GM12878 (cell line): ENCODE results near the gene AKAP13. TPM values are rescaled to one million over a fixed set of nuclear protein-coding genes. Genes with fewer than 3 reads are reported as not detected.

Experiments
- ATAC-seq: fragments of 200-7000 bp; cut with Tn5 transposase; 3 replicates; pipeline ENCODE4 v1.9.1; 2020; ENCODE audit warnings: mild to moderate bottlenecking, moderate library complexity
- BruUV-seq: library from RNA; stranded (reverse); fragments of 400-500 nt; replicated peaks from 2 replicates; lab custom pipeline; 2021; lab: Mats Ljungman, UMichigan
- CTCF ChIA-PET: fragments of 300-600 bp; sonication (Branson Sonifier 250); formaldehyde crosslinking; extraction: SDS; loops from one replicate; lab custom pipeline; 2021; ENCODE audit warnings: inconsistent platforms; lab: Yijun Ruan, JAX
- POLR2A ChIA-PET: fragments of 350-600 bp; formaldehyde crosslinking; extraction: SDS; loops from one replicate; lab custom pipeline; 2021; ENCODE audit warnings: inconsistent platforms; lab: Charles Lee
- RAD21 ChIA-PET: fragments of 300-600 bp; sonication (Branson Sonifier 250); formaldehyde crosslinking; loops from one replicate; lab custom pipeline; 2023; ENCODE audit warnings: antibody characterized with exemption; ENCODE audit not compliant: unreplicated experiment; lab: Charles Lee
- SMC1A ChIA-PET: fragments of 300-600 bp; sonication (Branson Sonifier 250); formaldehyde crosslinking; loops from one replicate; lab custom pipeline; 2023; ENCODE audit not compliant: unreplicated experiment, uncharacterized antibody; lab: Charles Lee
- DNase-seq: peaks from one replicate; pipeline ENCODE4 v3.0.0-alpha.2; 2011; ENCODE audit warnings: low read depth, low spot score
- FAIRE-seq: peaks from 3 replicates; lab custom pipeline; 2011; peaks lifted over from hg19 to GRCh38; lab: Jason Lieb, UNC
- H2AFZ ChIP-seq: 2 replicates; pipeline ENCODE4 v1.6.0; 2011; ENCODE audit warnings: low read depth, low read length, control low read depth; ENCODE audit not compliant: control insufficient read depth
- H3K27ac ChIP-seq: 2 replicates; pipeline ENCODE4 v1.5.1; 2011; ENCODE audit warnings: control low read depth; ENCODE audit not compliant: control insufficient read depth, insufficient read depth
- H3K27me3 ChIP-seq, 2 experiments: replicated peaks in 1 of 2; 2 replicates each; pipeline versions ENCODE4 v1.6.0 to v1.6.1; 2011; ENCODE audit warnings: low read length in 1 of 2; ENCODE audit not compliant: control insufficient read depth in 2 of 2, insufficient read depth in 2 of 2
- H3K36me3 ChIP-seq, 2 experiments: 2 replicates each; pipeline ENCODE4 v1.5.1; 2011; ENCODE audit warnings: low read length in 1 of 2; ENCODE audit not compliant: control insufficient read depth in 2 of 2, insufficient read depth in 2 of 2
- H3K4me1 ChIP-seq: 2 replicates; pipeline ENCODE4 v1.6.1; 2011; ENCODE audit warnings: mild to moderate bottlenecking, low read length, moderate library complexity, mixed read lengths; ENCODE audit not compliant: control insufficient read depth, insufficient read depth
- H3K4me2 ChIP-seq: 2 replicates; pipeline ENCODE4 v1.6.0; 2011; ENCODE audit warnings: control low read depth; ENCODE audit not compliant: control insufficient read depth, insufficient read depth
- H3K4me3 ChIP-seq: fragments of 200-600 bp; sonication (generic); 2 replicates; pipeline ENCODE4 v1.5.1; 2016
- H3K79me2 ChIP-seq: 2 replicates; pipeline ENCODE4 v1.6.0; 2011; ENCODE audit warnings: low read length; ENCODE audit not compliant: control insufficient read depth, insufficient read depth
- H3K9ac ChIP-seq: 2 replicates; pipeline ENCODE4 v1.8.0; 2011; ENCODE audit warnings: low read length, control low read depth, mixed read lengths; ENCODE audit not compliant: control insufficient read depth, insufficient read depth
- H3K9me3 ChIP-seq: replicated peaks from 3 replicates; pipeline ENCODE4 v1.5.1; 2011; ENCODE audit warnings: mild to moderate bottlenecking, low read length; ENCODE audit not compliant: control insufficient read depth, insufficient read depth
- H4K20me1 ChIP-seq: 2 replicates; pipeline ENCODE4 v1.6.0; 2011; ENCODE audit not compliant: control insufficient read depth, insufficient read depth
- MEF2B ChIP-seq: fragments of 450-650 bp; IDR thresholded peaks from 2 replicates; pipeline ENCODE4 v1.6.1; 2018; ENCODE audit warnings: mild to moderate bottlenecking, moderate library complexity; ENCODE audit not compliant: partially characterized antibody, poor library complexity, severe bottlenecking
- MYC ChIP-seq: IDR thresholded peaks from 2 replicates; pipeline ENCODE4 v1.6.1; 2011; ENCODE audit warnings: mild to moderate bottlenecking, low read length, moderate library complexity, inconsistent platforms; ENCODE audit not compliant: insufficient read depth, insufficient replicate concordance, insufficient read length, severe bottlenecking
- RUNX3 ChIP-seq: IDR thresholded peaks from 2 replicates; pipeline ENCODE4 v1.6.1; 2012; ENCODE audit warnings: low read length, inconsistent platforms
- SIX5 ChIP-seq: IDR thresholded peaks from 2 replicates; pipeline ENCODE4 v1.6.1; 2011; ENCODE audit warnings: mild to moderate bottlenecking, low read depth, low read length, moderate library complexity; ENCODE audit not compliant: severe bottlenecking
- SREBF1 ChIP-seq: IDR thresholded peaks from 2 replicates; pipeline ENCODE4 v1.6.1; 2012; ENCODE audit warnings: mild to moderate bottlenecking, low read length
- STAT1 ChIP-seq: fragments of 450-650 bp; conservative IDR thresholded peaks from 2 replicates; pipeline ENCODE4 v1.6.1; 2014; ENCODE audit warnings: antibody characterized with exemption, mild to moderate bottlenecking
- WGBS: methylation state at CpG from one replicate; pipeline ENCODE4 v1.1.6; 2016; ENCODE audit warnings: low lambda C conversion rate; ENCODE audit not compliant: insufficient replicate concordance, insufficient coverage; ENCODE audit errors: missing lambda C conversion rate; 5-methylcytosine and 5-hydroxymethylcytosine counted together
- in situ Hi-C: fragments of 300-500 bp; cut with MboI; formaldehyde crosslinking; loops from 9 replicates; pipeline ENCODE4 v1.14.3; 2018; ENCODE audit warnings: mixed read lengths
- intact Hi-C: fragments of 100-400 bp; cut with micrococcal nuclease; formaldehyde crosslinking; loops from one replicate; pipeline ENCODE4 v1.14.2; 2022; ENCODE audit not compliant: unreplicated experiment
- polyA plus RNA-seq, 11 experiments: library from polyadenylated mRNA; depleted of rRNA in 4 of 11; unstranded in 6 of 11; stranded (reverse) in 5 of 11; fragments of >200 nt; fragmentation: Nextera tagmentation in 4 of 11; fragmentation: Illumina TruSeq in 1 of 11; extraction: Ambion mirVana in 4 of 11; extraction: Trizol in 1 of 11; gene quantifications; 1 replicate in 1 of 11; 2 replicates in 10 of 11; pipeline versions ENCODE4 v1.2.1 to v1.2.3, GENCODE V29; 2011 to 2016; ENCODE audit warnings: inconsistent platforms in 2 of 11, missing spikeins in 2 of 11, low read depth in 1 of 11
- total RNA-seq, 4 experiments: library from RNA; depleted of rRNA in 3 of 4; stranded (reverse); fragments of >200 nt in 3 of 4; fragmentation: Illumina TruSeq in 1 of 4; extraction: Trizol in 1 of 4; gene quantifications; 2 replicates each; pipeline versions ENCODE4 v1.2.1 to v1.2.3, GENCODE V29; 2013 to 2021
- TF ChIP-seq, protein P1 (sequence below): fragments of 450-650 bp; IDR thresholded peaks from 2 replicates; pipeline ENCODE4 v1.6.1; 2017; ENCODE audit warnings: borderline replicate concordance
- TF ChIP-seq, protein P2 (sequence below): fragments of 450-650 bp; formaldehyde crosslinking; IDR thresholded peaks from 2 replicates; pipeline ENCODE4 v1.4.0; 2022; ENCODE audit warnings: mild to moderate bottlenecking, moderate library complexity
- TF ChIP-seq, protein P3 (sequence below): fragments of 450-650 bp; IDR thresholded peaks from 2 replicates; pipeline ENCODE4 v1.6.1; 2017; ENCODE audit warnings: mild to moderate bottlenecking, moderate library complexity
- TF ChIP-seq, protein P4 (sequence below): fragments of 450-650 bp; formaldehyde crosslinking; IDR thresholded peaks from 2 replicates; pipeline ENCODE4 v1.4.0; 2020; ENCODE audit warnings: mild to moderate bottlenecking, moderate library complexity

Gene AKAP13
- total and polyA plus RNA-seq, 10 of the 15 experiments (the other 5 are each of a cell fraction or from before 2014, with no cell fraction given): 14.4 to 74.9 (median 55.1) TPM

DNA sequence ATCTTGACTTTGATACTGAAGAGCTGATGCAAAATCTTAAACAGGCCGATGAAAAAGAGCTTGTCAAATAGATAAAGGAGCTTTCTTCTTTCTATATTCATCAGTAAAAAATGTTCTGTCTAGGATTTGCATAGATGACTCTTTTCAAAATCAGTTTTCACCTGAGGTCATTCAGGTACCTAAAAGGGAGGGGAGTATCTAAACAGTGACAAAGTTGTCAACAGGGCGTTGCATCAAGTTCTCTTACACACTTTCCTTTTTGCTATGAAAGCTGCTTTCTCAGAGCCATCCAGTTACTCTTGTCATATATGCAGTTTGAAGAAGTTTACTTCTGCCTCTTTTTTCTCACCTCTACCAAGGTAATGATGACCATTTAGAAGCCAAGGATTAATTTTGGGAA lies 60.0 kb downstream of the AKAP13 start:
- in situ Hi-C loops (no loop called here), intact Hi-C loops (no loop called here)
- ChIA-PET POLR2A (interaction anchor here (0.5 to 1.0 kb wide), 3 partner anchors 8 to 145 kb away, joined by 3 to 4 read pairs (median 3); no protein-coding TSS in a partner anchor), SMC1A (interaction anchor here (0.9 to 6.2 kb wide), 19 partner anchors 8 to 144 kb away, joined by 3 to 73 read pairs (median 4); no protein-coding TSS in a partner anchor), RAD21 (interaction anchor here (0.6 to 1.8 kb wide), 15 partner anchors 9 to 247 kb away, joined by 3 to 14 read pairs (median 4); partner anchors contain the start of gene AKAP13), CTCF (interaction anchor here (1.2 to 4.0 kb wide), 4 partner anchors 9 to 109 kb away, joined by 3 to 19 read pairs (median 10); no protein-coding TSS in a partner anchor)
- 0 out of 2 replicates have a peak overlapping the region, but pooled peaks have one; percentile 4 for H3K27ac ChIP-seq
- no peak for DNase-seq
- no peaks in the 10 kb centered on the region for H3K36me3 ChIP-seq
- H3K79me2 ChIP-seq: peaks cover 35% of the 10 kb centered on the region
- no TSS peak for BruUV-seq
- H3K4me3 ChIP-seq: no peak overlapping the region
- H3K9me3 ChIP-seq: no peaks in the 10 kb centered on the region
- H3K27me3 ChIP-seq: no peaks in the 10 kb centered on the region
- H3K9ac ChIP-seq: no peak overlapping the region
- H4K20me1 ChIP-seq: no peaks in the 10 kb centered on the region
- WGBS: 7% methylated on average over 2 of the region's 2 CpGs
- no peak overlapping the region for H2AFZ ChIP-seq
- no peak overlapping the region for H3K4me2 ChIP-seq
- peaks cover 28% of the 10 kb centered on the region for H3K4me1 ChIP-seq
- peak; percentile 64 for ATAC-seq
- FAIRE-seq: no peak
- TF ChIP-seq STAT1 (no peak), MYC (no peak), SREBF1 (no peak), SIX5 (no peak), MEF2B (no peak), RUNX3 (no peak)
- TF ChIP-seq, protein P1, sequence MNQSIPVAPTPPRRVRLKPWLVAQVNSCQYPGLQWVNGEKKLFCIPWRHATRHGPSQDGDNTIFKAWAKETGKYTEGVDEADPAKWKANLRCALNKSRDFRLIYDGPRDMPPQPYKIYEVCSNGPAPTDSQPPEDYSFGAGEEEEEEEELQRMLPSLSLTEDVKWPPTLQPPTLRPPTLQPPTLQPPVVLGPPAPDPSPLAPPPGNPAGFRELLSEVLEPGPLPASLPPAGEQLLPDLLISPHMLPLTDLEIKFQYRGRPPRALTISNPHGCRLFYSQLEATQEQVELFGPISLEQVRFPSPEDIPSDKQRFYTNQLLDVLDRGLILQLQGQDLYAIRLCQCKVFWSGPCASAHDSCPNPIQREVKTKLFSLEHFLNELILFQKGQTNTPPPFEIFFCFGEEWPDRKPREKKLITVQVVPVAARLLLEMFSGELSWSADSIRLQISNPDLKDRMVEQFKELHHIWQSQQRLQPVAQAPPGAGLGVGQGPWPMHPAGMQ: no peak
- TF ChIP-seq, protein P2, sequence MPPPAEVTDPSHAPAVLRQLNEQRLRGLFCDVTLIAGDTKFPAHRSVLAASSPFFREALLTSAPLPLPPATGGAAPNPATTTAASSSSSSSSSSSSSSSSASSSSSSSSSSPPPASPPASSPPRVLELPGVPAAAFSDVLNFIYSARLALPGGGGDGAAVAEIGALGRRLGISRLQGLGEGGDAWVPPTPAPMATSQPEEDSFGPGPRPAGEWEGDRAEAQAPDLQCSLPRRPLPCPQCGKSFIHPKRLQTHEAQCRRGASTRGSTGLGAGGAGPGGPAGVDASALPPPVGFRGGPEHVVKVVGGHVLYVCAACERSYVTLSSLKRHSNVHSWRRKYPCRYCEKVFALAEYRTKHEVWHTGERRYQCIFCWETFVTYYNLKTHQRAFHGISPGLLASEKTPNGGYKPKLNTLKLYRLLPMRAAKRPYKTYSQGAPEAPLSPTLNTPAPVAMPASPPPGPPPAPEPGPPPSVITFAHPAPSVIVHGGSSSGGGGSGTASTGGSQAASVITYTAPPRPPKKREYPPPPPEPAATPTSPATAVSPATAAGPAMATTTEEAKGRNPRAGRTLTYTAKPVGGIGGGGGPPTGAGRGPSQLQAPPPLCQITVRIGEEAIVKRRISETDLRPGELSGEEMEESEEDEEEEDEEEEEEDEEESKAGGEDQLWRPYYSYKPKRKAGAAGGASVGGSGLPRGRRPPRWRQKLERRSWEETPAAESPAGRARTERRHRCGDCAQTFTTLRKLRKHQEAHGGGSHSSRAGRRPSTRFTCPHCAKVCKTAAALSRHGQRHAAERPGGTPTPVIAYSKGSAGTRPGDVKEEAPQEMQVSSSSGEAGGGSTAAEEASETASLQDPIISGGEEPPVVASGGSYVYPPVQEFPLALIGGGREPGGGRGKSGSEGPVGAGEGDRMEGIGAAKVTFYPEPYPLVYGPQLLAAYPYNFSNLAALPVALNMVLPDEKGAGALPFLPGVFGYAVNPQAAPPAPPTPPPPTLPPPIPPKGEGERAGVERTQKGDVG: no peak
- TF ChIP-seq, protein P3, sequence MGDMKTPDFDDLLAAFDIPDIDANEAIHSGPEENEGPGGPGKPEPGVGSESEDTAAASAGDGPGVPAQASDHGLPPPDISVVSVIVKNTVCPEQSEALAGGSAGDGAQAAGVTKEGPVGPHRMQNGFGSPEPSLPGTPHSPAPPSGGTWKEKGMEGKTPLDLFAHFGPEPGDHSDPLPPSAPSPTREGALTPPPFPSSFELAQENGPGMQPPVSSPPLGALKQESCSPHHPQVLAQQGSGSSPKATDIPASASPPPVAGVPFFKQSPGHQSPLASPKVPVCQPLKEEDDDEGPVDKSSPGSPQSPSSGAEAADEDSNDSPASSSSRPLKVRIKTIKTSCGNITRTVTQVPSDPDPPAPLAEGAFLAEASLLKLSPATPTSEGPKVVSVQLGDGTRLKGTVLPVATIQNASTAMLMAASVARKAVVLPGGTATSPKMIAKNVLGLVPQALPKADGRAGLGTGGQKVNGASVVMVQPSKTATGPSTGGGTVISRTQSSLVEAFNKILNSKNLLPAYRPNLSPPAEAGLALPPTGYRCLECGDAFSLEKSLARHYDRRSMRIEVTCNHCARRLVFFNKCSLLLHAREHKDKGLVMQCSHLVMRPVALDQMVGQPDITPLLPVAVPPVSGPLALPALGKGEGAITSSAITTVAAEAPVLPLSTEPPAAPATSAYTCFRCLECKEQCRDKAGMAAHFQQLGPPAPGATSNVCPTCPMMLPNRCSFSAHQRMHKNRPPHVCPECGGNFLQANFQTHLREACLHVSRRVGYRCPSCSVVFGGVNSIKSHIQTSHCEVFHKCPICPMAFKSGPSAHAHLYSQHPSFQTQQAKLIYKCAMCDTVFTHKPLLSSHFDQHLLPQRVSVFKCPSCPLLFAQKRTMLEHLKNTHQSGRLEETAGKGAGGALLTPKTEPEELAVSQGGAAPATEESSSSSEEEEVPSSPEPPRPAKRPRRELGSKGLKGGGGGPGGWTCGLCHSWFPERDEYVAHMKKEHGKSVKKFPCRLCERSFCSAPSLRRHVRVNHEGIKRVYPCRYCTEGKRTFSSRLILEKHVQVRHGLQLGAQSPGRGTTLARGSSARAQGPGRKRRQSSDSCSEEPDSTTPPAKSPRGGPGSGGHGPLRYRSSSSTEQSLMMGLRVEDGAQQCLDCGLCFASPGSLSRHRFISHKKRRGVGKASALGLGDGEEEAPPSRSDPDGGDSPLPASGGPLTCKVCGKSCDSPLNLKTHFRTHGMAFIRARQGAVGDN: no peak
- TF ChIP-seq, protein P4, sequence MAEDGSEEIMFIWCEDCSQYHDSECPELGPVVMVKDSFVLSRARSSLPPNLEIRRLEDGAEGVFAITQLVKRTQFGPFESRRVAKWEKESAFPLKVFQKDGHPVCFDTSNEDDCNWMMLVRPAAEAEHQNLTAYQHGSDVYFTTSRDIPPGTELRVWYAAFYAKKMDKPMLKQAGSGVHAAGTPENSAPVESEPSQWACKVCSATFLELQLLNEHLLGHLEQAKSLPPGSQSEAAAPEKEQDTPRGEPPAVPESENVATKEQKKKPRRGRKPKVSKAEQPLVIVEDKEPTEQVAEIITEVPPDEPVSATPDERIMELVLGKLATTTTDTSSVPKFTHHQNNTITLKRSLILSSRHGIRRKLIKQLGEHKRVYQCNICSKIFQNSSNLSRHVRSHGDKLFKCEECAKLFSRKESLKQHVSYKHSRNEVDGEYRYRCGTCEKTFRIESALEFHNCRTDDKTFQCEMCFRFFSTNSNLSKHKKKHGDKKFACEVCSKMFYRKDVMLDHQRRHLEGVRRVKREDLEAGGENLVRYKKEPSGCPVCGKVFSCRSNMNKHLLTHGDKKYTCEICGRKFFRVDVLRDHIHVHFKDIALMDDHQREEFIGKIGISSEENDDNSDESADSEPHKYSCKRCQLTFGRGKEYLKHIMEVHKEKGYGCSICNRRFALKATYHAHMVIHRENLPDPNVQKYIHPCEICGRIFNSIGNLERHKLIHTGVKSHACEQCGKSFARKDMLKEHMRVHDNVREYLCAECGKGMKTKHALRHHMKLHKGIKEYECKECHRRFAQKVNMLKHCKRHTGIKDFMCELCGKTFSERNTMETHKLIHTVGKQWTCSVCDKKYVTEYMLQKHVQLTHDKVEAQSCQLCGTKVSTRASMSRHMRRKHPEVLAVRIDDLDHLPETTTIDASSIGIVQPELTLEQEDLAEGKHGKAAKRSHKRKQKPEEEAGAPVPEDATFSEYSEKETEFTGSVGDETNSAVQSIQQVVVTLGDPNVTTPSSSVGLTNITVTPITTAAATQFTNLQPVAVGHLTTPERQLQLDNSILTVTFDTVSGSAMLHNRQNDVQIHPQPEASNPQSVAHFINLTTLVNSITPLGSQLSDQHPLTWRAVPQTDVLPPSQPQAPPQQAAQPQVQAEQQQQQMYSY: no peak
